NB4 (cell line): ENCODE measurements around the gene RAB7A.

Experiments
- DNase-seq: peaks from one replicate; pipeline ENCODE4 v3.0.0; 2010; ENCODE audit warnings: low read depth
- H3K4me3 ChIP-seq: one replicate; pipeline ENCODE4 v1.5.1; 2011; ENCODE audit warnings: mild to moderate bottlenecking, low read depth, low read length, moderate library complexity
- MYC ChIP-seq: IDR thresholded peaks from 2 replicates; pipeline ENCODE4 v1.6.1; 2011; ENCODE audit warnings: low read depth, low read length
- POLR2A ChIP-seq: IDR thresholded peaks from 2 replicates; pipeline ENCODE4 v1.6.1; 2011; ENCODE audit warnings: mild to moderate bottlenecking; ENCODE audit not compliant: insufficient read length; ENCODE audit errors: extremely low read depth
- TF ChIP-seq, protein P1 (sequence below): IDR thresholded peaks from one replicate; pipeline ENCODE4 v1.5.1; 2012; ENCODE audit warnings: low read depth, low read length
- TF ChIP-seq, protein P2 (sequence below): IDR thresholded peaks from 2 replicates; pipeline ENCODE4 v1.6.1; 2011; ENCODE audit warnings: low read depth, low read length

Gene RAB7A

GRCh38 chr3:128854475-128854874 lies 128.5 kb downstream of the RAB7A start:
- DNase-seq = peak; percentile 94
- TF ChIP-seq MYC (no peak), POLR2A (no peak)
- TF ChIP-seq, protein P1, sequence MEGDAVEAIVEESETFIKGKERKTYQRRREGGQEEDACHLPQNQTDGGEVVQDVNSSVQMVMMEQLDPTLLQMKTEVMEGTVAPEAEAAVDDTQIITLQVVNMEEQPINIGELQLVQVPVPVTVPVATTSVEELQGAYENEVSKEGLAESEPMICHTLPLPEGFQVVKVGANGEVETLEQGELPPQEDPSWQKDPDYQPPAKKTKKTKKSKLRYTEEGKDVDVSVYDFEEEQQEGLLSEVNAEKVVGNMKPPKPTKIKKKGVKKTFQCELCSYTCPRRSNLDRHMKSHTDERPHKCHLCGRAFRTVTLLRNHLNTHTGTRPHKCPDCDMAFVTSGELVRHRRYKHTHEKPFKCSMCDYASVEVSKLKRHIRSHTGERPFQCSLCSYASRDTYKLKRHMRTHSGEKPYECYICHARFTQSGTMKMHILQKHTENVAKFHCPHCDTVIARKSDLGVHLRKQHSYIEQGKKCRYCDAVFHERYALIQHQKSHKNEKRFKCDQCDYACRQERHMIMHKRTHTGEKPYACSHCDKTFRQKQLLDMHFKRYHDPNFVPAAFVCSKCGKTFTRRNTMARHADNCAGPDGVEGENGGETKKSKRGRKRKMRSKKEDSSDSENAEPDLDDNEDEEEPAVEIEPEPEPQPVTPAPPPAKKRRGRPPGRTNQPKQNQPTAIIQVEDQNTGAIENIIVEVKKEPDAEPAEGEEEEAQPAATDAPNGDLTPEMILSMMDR = no peak
- TF ChIP-seq, protein P2, sequence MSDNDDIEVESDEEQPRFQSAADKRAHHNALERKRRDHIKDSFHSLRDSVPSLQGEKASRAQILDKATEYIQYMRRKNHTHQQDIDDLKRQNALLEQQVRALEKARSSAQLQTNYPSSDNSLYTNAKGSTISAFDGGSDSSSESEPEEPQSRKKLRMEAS = no peak
- no peak overlapping the region for H3K4me3 ChIP-seq

DNA sequence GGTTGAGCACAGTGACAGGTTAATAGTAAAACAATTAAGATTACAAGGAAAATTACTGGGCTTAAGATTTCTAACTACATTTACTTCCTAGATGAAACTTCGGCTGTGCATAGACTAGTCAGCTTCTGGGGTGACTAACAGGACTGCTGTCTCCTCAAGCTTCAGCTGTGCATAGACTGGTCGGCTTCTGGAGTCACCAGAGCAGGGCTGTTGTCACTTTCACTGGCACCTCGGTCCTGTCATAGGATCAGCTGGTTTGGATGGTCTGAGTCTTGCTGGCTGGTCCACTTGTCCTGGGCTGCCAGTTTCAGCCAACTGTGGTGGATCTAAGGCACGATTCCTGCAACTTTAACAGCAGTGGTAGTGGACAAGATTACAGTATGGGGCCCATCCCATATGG lies 129.6 kb downstream of the RAB7A start:
- TF ChIP-seq, protein P1 = no peak
- TF ChIP-seq, protein P2 = no peak
- TF ChIP-seq MYC (no peak), POLR2A (no peak)
- no peak overlapping the region for H3K4me3 ChIP-seq
- no peak for DNase-seq

GRCh38 chr3:128858167-128858566 lies 132.2 kb downstream of the RAB7A start:
- TF ChIP-seq, protein P1 = no peak
- TF ChIP-seq, protein P2 = no peak
- TF ChIP-seq MYC (no peak), POLR2A (no peak)
- DNase-seq = no peak
- H3K4me3 ChIP-seq = no peak overlapping the region

GRCh38 chr3:128859630-128860029 lies 133.6 kb downstream of the RAB7A start:
- TF ChIP-seq, protein P1 = no peak
- TF ChIP-seq, protein P2 = no peak
- no peak for TF ChIP-seq POLR2A
- TF ChIP-seq MYC = no peak
- peak; percentile 58 for DNase-seq
- H3K4me3 ChIP-seq = no peak overlapping the region

- TF ChIP-seq, protein P2 = no peak
- TF ChIP-seq POLR2A (no peak), MYC (no peak)
- TF ChIP-seq, protein P1 = no peak
- DNase-seq = no peak
- no peak overlapping the region for H3K4me3 ChIP-seq
Measured at GRCh38 chr3:128861491-128861890, 135.5 kb downstream of the RAB7A start.
